Stimulated activated CD8-positive, alpha-beta memory T cell treated with anti-CD3 and anti-CD28 coated beads, Interleukin-12 subunit alpha, Interleukin-12 subunit beta, amount 100 ng/mL, for 24 hours (primary cell): ENCODE data around the gene NYAP2.
A peak's percentile ranks its signal among the peaks of the same experiment; 100 is the strongest.

Experiments used
- DNase-seq: peaks from one replicate; pipeline ENCODE4 v3.0.0-alpha.2; 2020; ENCODE audit errors: extremely low read depth

NYAP2 gene

DNA sequence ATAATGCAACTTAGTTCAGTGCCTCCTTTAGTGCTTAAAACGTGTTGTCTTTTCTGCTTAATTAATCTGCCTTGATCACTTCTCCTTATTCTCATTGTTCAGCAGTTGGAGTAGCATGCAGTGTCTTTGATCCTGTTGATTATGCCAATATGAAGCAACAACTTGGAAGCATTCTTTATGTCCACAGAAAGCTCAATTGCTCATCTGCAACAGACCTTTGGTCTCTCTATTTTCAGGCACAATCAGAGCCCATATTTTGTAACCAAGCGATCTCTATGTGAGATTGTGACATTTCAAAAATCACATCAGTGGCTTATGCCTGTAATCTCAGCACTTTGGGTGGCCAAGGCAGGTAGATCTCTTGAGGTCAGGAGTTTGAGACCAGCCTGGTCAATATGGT, 217.3 kb downstream of the NYAP2 start:
- no peak for DNase-seq

DNA sequence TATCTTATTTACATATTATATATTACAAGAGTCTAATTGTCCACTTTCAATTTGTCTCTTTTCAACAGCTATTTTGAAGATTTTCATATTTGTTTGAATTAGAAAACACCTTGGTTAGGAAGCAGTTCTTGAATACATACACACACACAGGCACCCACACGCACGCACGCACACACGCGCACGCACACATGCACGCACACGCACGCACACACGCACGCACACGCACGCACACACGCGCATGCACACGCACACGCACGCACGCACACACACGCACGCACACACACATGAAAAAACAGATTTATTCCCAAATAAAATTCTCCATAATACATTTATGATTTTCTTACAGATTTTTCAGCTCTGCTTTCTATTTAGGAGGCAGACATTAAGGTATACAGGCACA, 220.7 kb downstream of the NYAP2 start:
- DNase-seq: no peak

GRCh38 chr2:225630824-225631533, 231.5 kb downstream of the NYAP2 start:
- no peak for DNase-seq

DNA sequence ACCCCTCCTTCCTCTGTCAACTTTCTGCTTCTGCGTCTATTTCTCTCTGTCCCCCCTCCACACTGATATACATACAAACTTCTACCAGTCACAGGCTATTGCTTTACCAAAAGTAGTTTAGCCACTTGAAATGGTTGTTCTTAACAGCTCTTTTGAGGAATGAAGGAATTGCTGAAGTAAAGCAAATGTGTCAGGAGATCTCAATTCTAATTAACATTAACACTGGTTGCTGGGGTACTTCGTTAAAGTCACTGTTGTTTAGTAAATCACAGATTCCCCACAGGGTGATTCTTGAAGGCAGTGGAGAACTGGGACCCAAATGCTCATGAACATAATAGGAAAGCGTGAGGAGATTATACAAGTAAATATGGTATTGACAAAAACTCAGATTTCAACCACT, 232.8 kb downstream of the NYAP2 start:
- no peak for DNase-seq

DNA sequence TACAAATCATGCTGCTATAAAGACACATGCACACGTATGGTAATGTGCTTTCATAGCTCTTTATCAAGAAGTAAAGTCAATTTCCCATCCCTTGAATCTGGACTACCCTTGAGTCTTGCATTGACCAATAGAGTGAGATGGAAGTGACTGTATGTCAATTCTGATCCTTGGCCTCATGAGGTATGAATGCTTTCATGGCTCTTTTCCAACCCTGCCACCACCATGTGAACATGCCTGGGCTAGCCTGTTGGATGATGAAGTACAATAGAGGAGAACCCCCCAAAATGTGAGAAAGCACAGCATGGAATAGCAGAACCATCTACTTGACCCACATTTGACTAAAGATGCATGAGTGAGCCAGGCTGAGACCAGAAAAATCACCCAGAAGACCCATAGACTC, 237.0 kb downstream of the NYAP2 start:
- DNase-seq: no peak

DNA sequence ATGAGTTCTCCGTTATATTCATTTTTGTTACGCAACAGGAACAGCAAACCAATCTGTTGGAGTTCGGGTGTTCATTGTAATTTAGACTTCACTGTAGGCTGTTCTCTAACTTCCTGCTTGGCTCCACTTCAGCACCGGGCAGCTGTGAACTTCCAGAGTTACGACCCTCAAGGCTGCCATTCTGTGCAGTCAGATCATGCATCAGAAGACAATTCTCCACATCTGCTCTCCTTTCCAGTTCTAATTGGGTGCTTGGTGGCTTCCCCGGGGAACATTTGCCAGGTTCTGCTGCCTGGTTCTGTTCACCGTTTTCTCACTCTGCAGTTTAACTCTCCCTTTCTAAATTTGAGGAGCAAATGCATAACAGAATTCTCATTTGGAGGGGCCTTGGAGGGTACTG, 237.7 kb downstream of the NYAP2 start:
- no peak for DNase-seq

GRCh38 chr2:225640550-225640949, 241.0 kb downstream of the NYAP2 start:
- no peak for DNase-seq

- DNase-seq: no peak
Observed at GRCh38 chr2:225649274-225649673, 249.8 kb downstream of the NYAP2 start.

- no peak for DNase-seq
Observed at GRCh38 chr2:225650041-225650440, 250.5 kb downstream of the NYAP2 start.

GRCh38 chr2:225660262-225661131, 261.0 kb downstream of the NYAP2 start:
- peak; percentile 47 for DNase-seq

- no peak for DNase-seq
Observed at GRCh38 chr2:225662101-225662500, 262.6 kb downstream of the NYAP2 start.

- no peak for DNase-seq
Observed at GRCh38 chr2:225667445-225667844, 267.9 kb downstream of the NYAP2 start.

DNA sequence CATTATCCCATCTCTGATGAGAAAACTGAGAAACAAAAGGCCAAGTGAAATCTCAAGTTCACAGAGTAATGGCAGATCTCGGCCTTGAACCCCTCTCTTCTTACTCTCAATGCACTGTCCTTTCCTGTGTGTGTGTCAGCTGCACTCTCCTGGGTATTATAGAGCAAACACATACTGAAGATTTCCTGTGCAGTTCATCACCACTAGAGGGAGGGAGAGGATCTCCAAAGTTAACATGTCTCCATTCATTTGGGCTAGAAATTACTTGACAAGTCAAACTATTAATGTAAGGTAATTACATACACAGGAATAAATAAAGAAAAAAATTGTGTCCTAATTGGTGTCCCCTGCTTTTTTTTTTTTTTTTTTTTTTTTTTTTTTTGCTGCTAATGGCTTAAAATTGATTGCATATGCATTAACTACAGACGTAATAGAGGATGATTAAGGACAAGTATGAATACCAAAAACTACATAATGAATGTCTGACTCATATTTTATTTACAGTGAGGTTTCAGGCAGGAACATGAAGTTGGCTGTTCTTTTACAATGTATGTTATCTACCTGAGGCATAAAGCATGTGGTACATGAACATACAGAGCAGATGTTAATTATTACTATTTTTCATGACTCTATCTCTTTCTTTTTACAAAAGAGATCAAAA, 269.2 kb downstream of the NYAP2 start:
- DNase-seq: no peak

DNA sequence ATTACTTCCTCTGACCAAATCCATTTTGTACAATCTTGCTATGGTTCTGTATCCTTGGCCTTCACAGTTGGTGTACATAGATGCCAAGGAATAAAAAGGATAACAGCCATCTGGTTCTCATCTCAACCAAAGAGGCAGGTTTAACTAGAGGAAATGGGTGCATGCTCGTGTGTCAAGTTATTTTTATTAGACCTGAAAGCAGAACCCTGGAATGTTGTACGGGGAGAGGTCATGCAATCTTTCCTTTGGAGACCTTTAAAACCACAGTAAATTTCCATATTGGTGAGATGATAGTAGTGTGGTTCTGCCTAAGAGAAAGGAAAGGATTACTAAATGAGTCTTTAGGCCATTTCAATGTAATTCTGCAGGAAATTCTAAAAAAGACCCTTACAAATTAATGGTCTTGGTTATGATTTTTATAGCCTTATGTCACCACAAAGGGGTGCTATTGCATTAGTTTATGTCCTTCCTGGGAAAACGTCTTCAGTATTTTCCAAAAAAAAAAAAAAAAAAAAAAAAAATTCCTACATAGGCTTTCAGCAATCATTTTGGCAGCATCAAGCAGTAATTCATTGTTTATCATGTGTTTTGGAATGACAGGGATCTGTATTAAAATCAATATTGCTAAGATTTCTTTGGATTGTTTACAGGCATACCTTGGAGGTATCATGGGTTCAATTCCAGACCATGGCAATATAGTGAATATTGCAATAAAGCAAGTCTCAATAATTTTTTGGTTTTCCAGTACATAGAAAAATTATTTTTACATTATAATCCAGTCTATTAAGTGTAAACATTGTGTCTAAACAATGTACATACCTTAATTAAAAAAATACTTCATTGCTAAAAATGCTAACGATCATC, 270.8 kb downstream of the NYAP2 start:
- no peak for DNase-seq

GRCh38 chr2:225678792-225679191, 279.3 kb downstream of the NYAP2 start:
- DNase-seq: no peak

DNA sequence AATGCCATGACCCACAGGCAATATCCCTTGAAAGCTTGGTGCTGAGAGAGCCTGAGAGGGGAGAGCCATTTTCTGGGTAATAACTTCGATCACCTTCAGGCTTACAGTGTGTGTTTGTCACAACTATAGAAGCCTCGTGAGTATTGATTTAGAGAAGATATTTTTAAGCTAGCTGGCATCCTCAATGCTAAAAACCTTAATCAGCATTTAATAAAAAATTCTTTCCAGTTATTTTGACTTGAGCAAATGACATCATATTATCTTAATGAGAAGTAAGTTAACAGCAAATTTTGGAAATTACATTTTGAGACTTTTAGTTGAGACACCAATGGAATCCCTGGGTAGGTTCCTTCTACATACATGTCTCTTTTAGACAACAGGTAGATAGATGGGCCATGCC, 283.7 kb downstream of the NYAP2 start:
- DNase-seq: no peak

- no peak for DNase-seq
Observed at GRCh38 chr2:225690153-225690552, 290.6 kb downstream of the NYAP2 start.

- no peak for DNase-seq
Observed at GRCh38 chr2:225691711-225692110, 292.2 kb downstream of the NYAP2 start.

GRCh38 chr2:225693259-225693658, 293.7 kb downstream of the NYAP2 start:
- DNase-seq: no peak

DNA sequence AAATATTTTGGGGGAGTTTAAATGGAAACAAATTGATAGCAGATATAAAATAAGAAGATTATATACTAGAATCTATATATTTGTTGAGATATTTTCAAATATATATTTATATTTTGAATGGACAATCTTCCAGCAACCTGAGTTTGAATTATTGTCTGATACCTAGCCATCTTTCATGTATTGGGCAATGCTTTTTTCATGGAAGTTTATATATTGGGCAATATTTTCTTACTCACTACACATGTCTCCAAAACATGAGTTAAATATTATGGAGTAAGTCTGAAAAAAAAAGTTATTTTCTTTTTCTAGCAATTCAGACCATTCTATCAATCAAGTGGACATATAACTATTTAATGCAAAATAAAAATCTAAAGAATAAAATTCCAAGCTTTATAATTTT, 295.2 kb downstream of the NYAP2 start:
- DNase-seq: no peak

DNA sequence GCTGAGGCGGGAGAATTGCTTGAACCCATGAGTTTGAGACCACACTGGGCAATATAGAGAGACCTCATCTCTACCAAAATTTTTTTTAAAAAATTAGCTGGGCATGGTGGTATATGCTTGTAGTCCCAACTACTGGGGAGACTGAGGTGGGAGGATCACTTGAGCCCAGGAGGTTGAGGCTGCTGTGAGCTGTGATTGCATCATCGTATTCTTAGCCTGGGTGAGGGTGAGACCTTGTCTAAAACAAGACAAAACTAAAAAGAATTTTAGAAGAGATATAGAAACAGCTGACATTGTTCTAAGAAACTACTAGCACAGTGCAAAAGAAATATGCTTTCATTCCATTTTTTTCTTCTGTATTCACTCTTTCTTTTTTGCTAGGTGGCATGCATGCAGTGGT, 298.4 kb downstream of the NYAP2 start:
- no peak for DNase-seq
